ENCODE results near the gene SORBS2.

DNA sequence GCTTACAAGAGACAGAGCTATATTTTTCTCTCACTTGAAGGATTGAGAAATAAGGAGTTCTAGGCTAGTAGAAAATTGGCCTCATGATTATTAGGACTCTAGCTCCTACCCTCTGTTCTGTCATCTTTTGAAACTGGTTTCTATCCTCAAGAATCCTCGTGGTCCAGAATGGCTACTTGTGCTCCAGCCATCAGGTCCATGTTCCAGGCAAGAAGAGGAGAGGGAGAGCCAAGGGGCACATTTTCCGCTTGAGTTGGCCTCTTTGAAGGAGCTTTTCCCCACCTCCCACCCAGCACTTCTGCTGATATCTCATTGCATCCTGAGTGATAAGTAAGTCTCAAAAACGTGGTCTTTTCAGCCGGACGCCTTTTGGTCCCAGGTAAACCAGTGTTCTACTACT lies 7.2 kb upstream of the SORBS2 start:
- TF ChIP-seq, protein P1, sequence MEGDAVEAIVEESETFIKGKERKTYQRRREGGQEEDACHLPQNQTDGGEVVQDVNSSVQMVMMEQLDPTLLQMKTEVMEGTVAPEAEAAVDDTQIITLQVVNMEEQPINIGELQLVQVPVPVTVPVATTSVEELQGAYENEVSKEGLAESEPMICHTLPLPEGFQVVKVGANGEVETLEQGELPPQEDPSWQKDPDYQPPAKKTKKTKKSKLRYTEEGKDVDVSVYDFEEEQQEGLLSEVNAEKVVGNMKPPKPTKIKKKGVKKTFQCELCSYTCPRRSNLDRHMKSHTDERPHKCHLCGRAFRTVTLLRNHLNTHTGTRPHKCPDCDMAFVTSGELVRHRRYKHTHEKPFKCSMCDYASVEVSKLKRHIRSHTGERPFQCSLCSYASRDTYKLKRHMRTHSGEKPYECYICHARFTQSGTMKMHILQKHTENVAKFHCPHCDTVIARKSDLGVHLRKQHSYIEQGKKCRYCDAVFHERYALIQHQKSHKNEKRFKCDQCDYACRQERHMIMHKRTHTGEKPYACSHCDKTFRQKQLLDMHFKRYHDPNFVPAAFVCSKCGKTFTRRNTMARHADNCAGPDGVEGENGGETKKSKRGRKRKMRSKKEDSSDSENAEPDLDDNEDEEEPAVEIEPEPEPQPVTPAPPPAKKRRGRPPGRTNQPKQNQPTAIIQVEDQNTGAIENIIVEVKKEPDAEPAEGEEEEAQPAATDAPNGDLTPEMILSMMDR (IDR thresholded peaks at IDR 0.05) = no peak
- TF ChIP-seq POLR2A (IDR thresholded peaks at IDR 0.05) = no peak

All from uterus (tissue), 2 donors.